Measurements from ENCODE around the gene XYLT2.

DNA sequence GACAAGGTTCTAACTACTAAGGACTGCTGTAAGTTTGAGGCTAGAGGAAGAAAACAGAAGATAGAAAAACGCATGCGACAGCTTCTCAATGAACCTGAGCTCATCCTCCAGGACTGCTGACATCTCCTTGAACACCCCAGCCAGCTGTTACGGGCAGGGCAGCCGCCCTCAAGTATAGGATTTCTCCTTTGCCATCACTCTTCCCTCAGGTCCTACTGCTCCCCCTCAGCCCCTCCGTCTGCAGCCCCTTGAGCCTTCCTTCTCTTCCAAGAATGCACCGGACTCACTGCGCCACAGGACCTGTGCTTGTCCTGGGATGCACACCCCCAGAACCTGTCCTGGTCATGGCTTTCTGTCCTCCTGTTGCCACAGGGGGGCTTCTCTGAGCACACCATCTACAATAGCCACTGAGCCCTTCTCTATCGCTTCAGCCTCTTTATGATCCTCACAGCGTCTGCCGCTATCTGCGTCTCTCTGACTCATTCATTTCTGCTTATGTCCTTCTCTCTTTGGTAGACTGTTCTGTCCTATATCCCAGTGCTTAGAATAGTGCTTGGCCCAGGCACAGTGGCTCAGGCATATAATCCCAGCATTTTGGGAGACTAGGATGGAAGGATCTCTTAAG lies 15.7 kb upstream of the XYLT2 start:
- TF ChIP-seq CTCF (conservative IDR thresholded peaks at IDR 0.05 in 1 of 2, IDR thresholded peaks at IDR 0.05 in 1 of 2; ENCODE audit: extremely low read depth in 1 of 2, insufficient read depth in 1 of 2, low read depth in 1 of 2, low read length in 2 of 2): no peak
- TF ChIP-seq EZH2 (IDR thresholded peaks at IDR 0.05; ENCODE audit: borderline replicate concordance, low read length): no peak
